Keratinocyte (primary cell): ENCODE data around the gene INO80. TPM values are rescaled to one million over a fixed set of nuclear protein-coding genes. Genes with fewer than 3 reads are reported as not detected.

ENCODE experiments used
- DNase-seq: peaks from one replicate; pipeline ENCODE4 v3.0.0-alpha.2; 2011; ENCODE audit warnings: low read depth, missing footprints, low spot score
- FAIRE-seq: peaks from 2 replicates; lab custom pipeline; 2011; peaks lifted over from hg19 to GRCh38; lab: Jason Lieb, UNC
- H2AFZ ChIP-seq: 2 replicates; pipeline ENCODE4 v1.6.0; 2012; ENCODE audit warnings: low read length, control low read depth, inconsistent platforms; ENCODE audit not compliant: control insufficient read depth
- H3K27ac ChIP-seq: 2 replicates; pipeline ENCODE4 v1.5.1; 2011; ENCODE audit warnings: low read length; ENCODE audit not compliant: control insufficient read depth, insufficient read depth
- H3K27me3 ChIP-seq: 3 replicates; pipeline ENCODE4 v1.6.0; 2011; ENCODE audit warnings: low read length; ENCODE audit not compliant: control insufficient read depth, insufficient read depth; ENCODE audit errors: extremely low read depth
- H3K36me3 ChIP-seq, 2 experiments: 2 replicates in 1 of 2; 3 replicates in 1 of 2; pipeline ENCODE4 v1.5.1; 2011; ENCODE audit warnings: low read length in 2 of 2, mild to moderate bottlenecking in 1 of 2; ENCODE audit not compliant: control insufficient read depth in 2 of 2, insufficient read depth in 2 of 2; ENCODE audit errors: extremely low read depth in 1 of 2
- H3K4me1 ChIP-seq: 3 replicates; pipeline ENCODE4 v1.5.1; 2011; ENCODE audit warnings: low read length; ENCODE audit not compliant: control insufficient read depth, insufficient read depth; ENCODE audit errors: extremely low read depth
- H3K4me2 ChIP-seq: 3 replicates; pipeline ENCODE4 v1.6.0; 2011; ENCODE audit warnings: low read depth, low read length; ENCODE audit not compliant: control insufficient read depth, insufficient read depth; ENCODE audit errors: extremely low read depth
- H3K4me3 ChIP-seq, 3 experiments: fragments of 200-600 bp in 1 of 3; sonication (generic) in 1 of 3; 2 replicates in 2 of 3; 3 replicates in 1 of 3; pipeline ENCODE4 v1.5.1; 2011 to 2016; ENCODE audit warnings: low read length in 3 of 3, mild to moderate bottlenecking in 3 of 3, control low read depth in 2 of 3, inconsistent platforms in 1 of 3, low read depth in 1 of 3, mixed read lengths in 1 of 3, mixed run types in 1 of 3, moderate library complexity in 1 of 3; ENCODE audit not compliant: control insufficient read depth in 2 of 3, insufficient read depth in 2 of 3; ENCODE audit errors: extremely low read depth in 1 of 3
- H3K79me2 ChIP-seq: 2 replicates; pipeline ENCODE4 v1.6.0; 2012; ENCODE audit warnings: low read length; ENCODE audit not compliant: control insufficient read depth, insufficient read depth
- H3K9ac ChIP-seq: 3 replicates; pipeline ENCODE4 v1.6.0; 2011; ENCODE audit warnings: low read length; ENCODE audit not compliant: control insufficient read depth, insufficient read depth; ENCODE audit errors: extremely low read depth
- H3K9me1 ChIP-seq: 3 replicates; pipeline ENCODE4 v1.6.0; 2011; ENCODE audit warnings: low read length; ENCODE audit not compliant: control insufficient read depth, insufficient read depth; ENCODE audit errors: extremely low read depth
- H3K9me3 ChIP-seq: 2 replicates; pipeline ENCODE4 v1.5.1; 2012; ENCODE audit warnings: low read depth, low read length; ENCODE audit not compliant: control insufficient read depth
- H4K20me1 ChIP-seq: 3 replicates; pipeline ENCODE4 v1.6.0; 2011; ENCODE audit warnings: low read length; ENCODE audit not compliant: control insufficient read depth, insufficient read depth; ENCODE audit errors: extremely low read depth
- CTCF ChIP-seq, 3 experiments: IDR thresholded peaks in 1 of 3; conservative IDR thresholded peaks in 1 of 3; optimal IDR thresholded peaks in 1 of 3; 2 replicates in 2 of 3; 3 replicates in 1 of 3; pipeline versions ENCODE3 to v1.5.1; 2011; ENCODE audit warnings: low read length in 3 of 3, mild to moderate bottlenecking in 3 of 3, moderate library complexity in 2 of 3, control low read depth in 1 of 3, inconsistent platforms in 1 of 3; ENCODE audit not compliant: insufficient read depth in 2 of 3; ENCODE audit errors: extremely low read depth in 1 of 3
- EZH2 ChIP-seq: IDR thresholded peaks from one replicate; pipeline ENCODE4 v1.6.1; 2012; ENCODE audit warnings: inconsistent platforms, mild to moderate bottlenecking, low read length, moderate library complexity
- dilution Hi-C: fragments of 300-500 bp; cut with MboI; formaldehyde crosslinking; loops from one replicate; pipeline ENCODE4 v1.7.0; 2020; ENCODE audit warnings: low sequenced_read_pairs; ENCODE audit not compliant: extremely low pct_ligation_motif_present
- polyA plus RNA-seq, 5 experiments: library from polyadenylated mRNA; depleted of rRNA in 3 of 5; stranded (reverse) in 3 of 5; stranded (forward) in 1 of 5; unstranded in 1 of 5; fragments of >200 nt; gene quantifications; 1 replicate in 1 of 5; 2 replicates in 3 of 5; 3 replicates in 1 of 5; pipeline versions ENCODE4 v1.2.1 to v1.2.3, GENCODE V29; 2011 to 2012; ENCODE audit warnings: missing spikeins in 2 of 5, low read depth in 1 of 5, low replicate concordance in 1 of 5

The INO80 gene
- polyA plus RNA-seq, 1 donor (not counting 4 experiments of a cell fraction or from before 2014, with no cell fraction given), result 10.3 TPM

DNA sequence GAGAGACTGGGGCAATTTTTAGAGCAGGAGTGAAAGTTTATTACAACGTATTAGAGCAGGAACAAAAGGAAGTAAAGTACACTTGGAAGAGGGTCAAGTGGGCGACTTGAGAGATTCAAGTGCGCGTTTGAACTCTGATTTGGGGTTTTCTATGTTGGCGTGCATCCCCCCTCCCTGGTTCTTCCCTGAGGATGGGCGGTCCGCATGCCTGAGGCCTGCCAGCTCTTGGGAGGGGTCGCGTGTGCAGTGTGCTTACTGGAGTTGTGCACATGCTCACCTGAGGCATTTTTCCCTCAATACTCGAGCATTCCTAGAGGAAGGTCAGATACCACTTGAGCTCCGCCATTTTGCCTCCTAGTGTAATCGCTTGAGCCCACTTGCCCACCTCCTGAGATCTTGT lies 173.2 kb downstream of the INO80 start:
- H4K20me1 ChIP-seq, result no peaks in the 10 kb centered on the region
- no peak overlapping the region for H2AFZ ChIP-seq
- no peaks in the 10 kb centered on the region for H3K79me2 ChIP-seq
- DNase-seq (no peak), FAIRE-seq (no peak)
- no peak overlapping the region for H3K9ac ChIP-seq
- H3K4me2 ChIP-seq, result no peak overlapping the region
- H3K9me1 ChIP-seq, result no peaks in the 10 kb centered on the region
- peaks cover 6% of the 10 kb centered on the region for H3K4me1 ChIP-seq
- TF ChIP-seq EZH2 (no peak), CTCF (optimal IDR thresholded peaks at IDR 0.05 in 1 of 3, IDR thresholded peaks at IDR 0.05 in 1 of 3, conservative IDR thresholded peaks at IDR 0.05 in 1 of 3; ENCODE audit: extremely low read depth in 1 of 3, insufficient read depth in 2 of 3, low read length in 3 of 3) (no peak)
- dilution Hi-C loops, result no loop called here
- H3K27ac ChIP-seq, result no peak overlapping the region
- peaks cover 32% of the 10 kb centered on the region for H3K27me3 ChIP-seq
- H3K36me3 ChIP-seq, result no peaks in the 10 kb centered on the region
- no peak overlapping the region for H3K4me3 ChIP-seq
- H3K9me3 ChIP-seq, result no peaks in the 10 kb centered on the region

GRCh38 chr15:40942337-40942854 lies 173.7 kb downstream of the INO80 start:
- FAIRE-seq (no peak), DNase-seq (no peak)
- Histone ChIP-seq H3K27ac (no peak overlapping the region), H3K9me3 (no peaks in the 10 kb centered on the region), H3K79me2 (no peaks in the 10 kb centered on the region), H3K4me1 (peaks cover 6% of the 10 kb centered on the region), H3K9me1 (no peaks in the 10 kb centered on the region), H3K9ac (peak overlapping the region; percentile 68), H3K27me3 (peaks cover 32% of the 10 kb centered on the region), H2AFZ (peak overlapping the region; percentile 79), H3K4me3 (peak overlapping the region; percentile 38 to 66 (median 62)), H3K4me2 (peak overlapping the region; percentile 88), H3K36me3 (no peaks in the 10 kb centered on the region), H4K20me1 (no peaks in the 10 kb centered on the region)
- dilution Hi-C loops, result no loop called here
- TF ChIP-seq EZH2 (peak; percentile 33), CTCF (optimal IDR thresholded peaks at IDR 0.05 in 1 of 3, IDR thresholded peaks at IDR 0.05 in 1 of 3, conservative IDR thresholded peaks at IDR 0.05 in 1 of 3; ENCODE audit: extremely low read depth in 1 of 3, insufficient read depth in 2 of 3, low read length in 3 of 3) (peak in 1 of 3 experiments; percentile 5)
